ENCODE results near the gene DOCK7.
"Not testable (repeated sequence)": the region's sequence is repeated elsewhere in the genome, so short reads cannot be mapped to it uniquely, and the experiment has no call there.

The DOCK7 gene

GRCh38 chr1:62528015-62528414 is 160.2 kb downstream of the DOCK7 start:
- no peak for DNase-seq (ENCODE audit: low read depth)
- H3K4me3 ChIP-seq (ENCODE audit: low read depth, low read length): no peak overlapping the region
- TF ChIP-seq CTCF (IDR thresholded peaks at IDR 0.05; ENCODE audit: low read depth, low read length, missing control alignments): no peak
- in situ Hi-C loops (cut with HindIII; ENCODE audit: low sequenced_read_pairs): no loop called here

- DNase-seq (ENCODE audit: low read depth); H3K4me3 ChIP-seq (ENCODE audit: low read depth, low read length); in situ Hi-C loops (cut with HindIII; ENCODE audit: low sequenced_read_pairs): not testable (repeated sequence)
Observed at GRCh38 chr1:62527346-62527745, 160.8 kb downstream of the DOCK7 start.

- in situ Hi-C loops (cut with HindIII; ENCODE audit: low sequenced_read_pairs): no loop called here
- no peak for DNase-seq (ENCODE audit: low read depth)
- no peak overlapping the region for H3K4me3 ChIP-seq (ENCODE audit: low read depth, low read length)
- no peak for TF ChIP-seq CTCF (IDR thresholded peaks at IDR 0.05; ENCODE audit: low read depth, low read length, missing control alignments)
Observed at GRCh38 chr1:62523860-62524259, 164.3 kb downstream of the DOCK7 start.

GRCh38 chr1:62516600-62516999 is 171.6 kb downstream of the DOCK7 start:
- no peak for DNase-seq (ENCODE audit: low read depth)
- no peak overlapping the region for H3K4me3 ChIP-seq (ENCODE audit: low read depth, low read length)
- in situ Hi-C loops (cut with HindIII; ENCODE audit: low sequenced_read_pairs): no loop called here
- TF ChIP-seq CTCF (IDR thresholded peaks at IDR 0.05; ENCODE audit: low read depth, low read length, missing control alignments): no peak

GRCh38 chr1:62514746-62515423 is 173.3 kb downstream of the DOCK7 start:
- H3K4me3 ChIP-seq (ENCODE audit: low read depth, low read length): no peak overlapping the region
- no peak for TF ChIP-seq CTCF (IDR thresholded peaks at IDR 0.05; ENCODE audit: low read depth, low read length, missing control alignments)
- in situ Hi-C loops (cut with HindIII; ENCODE audit: low sequenced_read_pairs): no loop called here
- no peak for DNase-seq (ENCODE audit: low read depth)

GRCh38 chr1:62513013-62513412 is 175.2 kb downstream of the DOCK7 start:
- in situ Hi-C loops (cut with HindIII; ENCODE audit: low sequenced_read_pairs): no loop called here
- no peak for TF ChIP-seq CTCF (IDR thresholded peaks at IDR 0.05; ENCODE audit: low read depth, low read length, missing control alignments)
- DNase-seq (ENCODE audit: low read depth): no peak
- H3K4me3 ChIP-seq (ENCODE audit: low read depth, low read length): no peak overlapping the region

GRCh38 chr1:62509028-62509427 is 179.2 kb downstream of the DOCK7 start:
- DNase-seq (ENCODE audit: low read depth): no peak
- in situ Hi-C loops (cut with HindIII; ENCODE audit: low sequenced_read_pairs): no loop called here
- no peak for TF ChIP-seq CTCF (IDR thresholded peaks at IDR 0.05; ENCODE audit: low read depth, low read length, missing control alignments)
- H3K4me3 ChIP-seq (ENCODE audit: low read depth, low read length): no peak overlapping the region
